ENCODE results near the gene AGR2.
"Not testable (repeated sequence)": the region's sequence is repeated elsewhere in the genome, so short reads cannot be mapped to it uniquely, and the experiment has no call there.

Gene AGR2

GRCh38 chr7:16804674-16805439 is at the start of gene AGR2:
Gene AGR2 (minus strand): TSS chr7:16804999. CDS start chr7:16801796, 3,203 bp downstream.
- no peak for DNase-seq (ENCODE audit: low read depth)

GRCh38 chr7:16853189-16853588 is 48.4 kb upstream of the AGR2 start:
- DNase-seq (ENCODE audit: low read depth) = not testable (repeated sequence)

DNA sequence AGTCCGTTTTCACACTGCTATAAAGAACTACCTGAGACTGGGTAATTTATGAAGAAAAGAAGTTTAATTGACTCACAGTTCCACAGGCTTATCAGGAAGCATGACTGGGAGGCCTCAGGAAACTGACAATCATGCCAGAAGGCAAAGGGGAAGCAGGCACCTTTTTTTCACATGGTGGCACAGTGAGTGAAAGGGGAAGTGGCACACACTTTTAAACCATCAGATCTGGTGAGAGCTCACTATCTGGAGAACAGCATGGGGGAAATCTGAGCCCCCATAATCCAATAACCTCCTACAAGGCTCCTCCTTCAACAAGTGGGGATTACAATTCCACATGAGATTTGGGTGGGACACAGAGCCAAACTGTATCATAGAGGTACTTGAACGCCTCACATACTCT is 47.0 kb upstream of the AGR2 start:
- DNase-seq (ENCODE audit: low read depth) = no peak

- DNase-seq (ENCODE audit: low read depth) = no peak
Measured at GRCh38 chr7:16850614-16851466, 46.0 kb upstream of the AGR2 start.

DNA sequence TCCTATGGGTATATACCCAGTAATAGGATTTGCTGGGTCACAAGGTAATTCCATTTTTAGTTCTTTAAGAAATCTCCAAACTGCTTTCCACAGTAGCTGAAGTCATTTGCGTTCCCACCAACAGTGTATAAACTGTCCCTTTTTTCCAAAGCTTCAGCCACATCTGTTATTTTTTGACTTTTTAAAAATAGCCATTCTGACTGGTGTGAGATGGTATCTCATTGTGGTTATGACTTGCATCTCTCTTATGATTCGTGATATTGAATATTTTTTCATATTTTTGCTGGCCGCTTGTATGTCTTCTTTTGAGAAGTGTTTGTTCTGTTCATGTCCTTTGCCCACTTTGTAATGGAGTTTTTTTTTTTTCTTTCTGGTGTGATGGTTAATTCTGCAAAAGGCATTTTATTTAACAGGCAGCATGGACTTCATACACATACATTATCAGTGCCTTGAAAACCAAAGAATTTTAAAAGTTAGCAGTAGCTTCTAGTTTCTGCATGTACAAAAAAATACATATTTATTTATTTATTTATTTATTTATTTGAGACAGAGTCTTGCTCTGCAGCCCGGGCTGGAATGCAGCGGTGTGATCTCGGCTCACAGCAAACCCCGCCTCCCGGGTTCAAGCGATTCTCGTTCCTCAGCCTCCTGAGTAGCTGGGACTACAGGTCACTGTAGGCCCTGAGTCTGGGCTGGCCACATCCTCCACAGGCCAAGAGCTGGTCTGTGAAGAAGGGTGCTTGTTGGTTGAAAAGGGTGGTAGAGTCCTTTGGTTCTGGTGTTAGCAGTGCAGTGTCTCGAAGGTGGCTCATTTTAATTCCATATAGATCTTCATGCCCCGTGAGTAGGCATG is 44.7 kb upstream of the AGR2 start:
- no peak for DNase-seq (ENCODE audit: low read depth)

- DNase-seq (ENCODE audit: low read depth) = no peak
Measured at GRCh38 chr7:16847381-16847860, 42.6 kb upstream of the AGR2 start.

DNA sequence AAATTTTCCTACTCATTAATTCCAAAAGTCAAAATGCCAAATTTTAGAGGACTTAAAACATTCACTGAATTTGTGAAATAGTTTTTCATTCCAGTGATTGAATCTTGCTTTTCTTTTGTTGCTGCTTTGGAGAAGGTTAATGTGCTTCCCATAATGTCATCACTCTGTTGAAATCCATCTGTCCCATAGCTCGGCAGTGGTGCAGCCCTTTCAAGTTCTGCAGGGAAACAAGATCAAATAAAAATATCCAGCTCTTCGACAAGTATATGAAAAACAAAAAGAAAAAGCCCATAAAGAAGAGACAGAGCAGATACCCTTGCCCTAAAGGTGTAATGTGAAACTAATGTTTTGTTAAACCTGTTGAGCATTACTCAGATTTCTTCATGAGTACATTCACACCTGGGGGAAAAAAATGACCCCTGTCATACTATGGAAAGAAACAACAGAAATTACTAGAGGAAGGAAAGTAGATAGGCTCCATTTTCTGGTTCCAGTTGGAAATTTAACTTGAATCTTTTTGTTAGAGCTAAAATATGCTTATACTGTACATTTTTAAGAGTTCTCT is 41.9 kb upstream of the AGR2 start:
- DNase-seq (ENCODE audit: low read depth) = no peak

GRCh38 chr7:16845746-16846145 is 40.9 kb upstream of the AGR2 start:
- DNase-seq (ENCODE audit: low read depth) = no peak

DNA sequence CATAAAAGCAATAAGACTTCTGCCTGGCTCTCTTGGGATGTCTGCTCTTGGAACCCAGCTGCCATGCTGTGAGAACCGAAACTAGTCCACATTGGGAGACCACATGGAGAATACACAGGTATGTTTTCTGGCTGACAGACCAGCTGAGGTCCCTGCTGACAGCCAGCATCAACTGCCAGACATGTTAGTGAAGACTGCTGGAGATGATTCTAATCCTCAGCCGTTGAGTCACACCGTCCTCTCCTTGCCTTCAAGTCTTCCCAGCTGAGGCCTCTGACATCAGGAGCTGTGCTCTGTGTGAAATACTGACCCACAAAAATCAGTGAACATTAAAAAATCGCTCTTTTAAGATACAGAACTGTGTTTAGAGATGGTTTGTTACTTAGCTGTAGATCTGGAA is 36.9 kb upstream of the AGR2 start:
- no peak for DNase-seq (ENCODE audit: low read depth)

DNA sequence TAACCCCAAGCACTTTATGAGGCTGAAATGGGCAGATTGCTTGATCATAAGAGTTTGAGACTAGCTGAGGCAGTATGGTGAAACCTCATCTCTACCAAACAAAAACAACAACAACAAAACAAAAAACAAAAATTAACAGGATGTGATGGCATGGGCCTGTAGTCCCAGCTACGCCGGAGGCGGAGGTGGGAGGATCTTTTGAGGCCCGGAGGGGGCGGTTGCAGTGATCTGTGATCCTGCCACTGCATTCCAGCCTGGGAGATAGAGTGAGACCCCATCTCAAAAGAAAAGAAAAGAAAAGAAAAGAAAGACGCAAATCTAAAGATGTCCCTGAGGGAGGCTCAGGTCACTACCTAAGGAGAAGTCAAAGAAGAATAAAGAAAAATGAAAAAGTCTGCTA is 35.3 kb upstream of the AGR2 start:
- no peak for DNase-seq (ENCODE audit: low read depth)

GRCh38 chr7:16839646-16840045 is 34.8 kb upstream of the AGR2 start:
- no peak for DNase-seq (ENCODE audit: low read depth)

- no peak for DNase-seq (ENCODE audit: low read depth)
Measured at GRCh38 chr7:16838891-16839290, 34.1 kb upstream of the AGR2 start.

GRCh38 chr7:16838386-16838785 is 33.6 kb upstream of the AGR2 start:
- DNase-seq (ENCODE audit: low read depth) = no peak

GRCh38 chr7:16836481-16836880 is 31.7 kb upstream of the AGR2 start:
- no peak for DNase-seq (ENCODE audit: low read depth)

DNA sequence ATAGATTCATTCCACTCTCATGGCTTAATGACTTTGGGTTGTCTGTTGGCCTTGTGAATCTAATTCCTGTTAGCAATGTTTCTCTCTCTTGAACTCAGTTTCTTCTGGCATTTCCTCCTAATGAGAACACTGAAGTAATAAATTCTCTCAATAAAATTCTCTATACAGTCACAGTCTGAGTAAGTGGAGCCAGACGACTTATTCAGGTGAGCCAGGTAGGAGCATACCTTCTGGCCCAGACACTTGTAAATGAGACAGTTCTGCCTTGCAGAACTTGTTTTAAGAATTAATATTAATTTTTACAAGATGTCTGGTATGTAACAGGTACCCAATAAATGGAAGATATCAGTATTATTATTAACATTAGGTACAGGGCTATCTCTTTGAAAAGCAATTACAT is 28.6 kb upstream of the AGR2 start:
- DNase-seq (ENCODE audit: low read depth) = no peak

DNA sequence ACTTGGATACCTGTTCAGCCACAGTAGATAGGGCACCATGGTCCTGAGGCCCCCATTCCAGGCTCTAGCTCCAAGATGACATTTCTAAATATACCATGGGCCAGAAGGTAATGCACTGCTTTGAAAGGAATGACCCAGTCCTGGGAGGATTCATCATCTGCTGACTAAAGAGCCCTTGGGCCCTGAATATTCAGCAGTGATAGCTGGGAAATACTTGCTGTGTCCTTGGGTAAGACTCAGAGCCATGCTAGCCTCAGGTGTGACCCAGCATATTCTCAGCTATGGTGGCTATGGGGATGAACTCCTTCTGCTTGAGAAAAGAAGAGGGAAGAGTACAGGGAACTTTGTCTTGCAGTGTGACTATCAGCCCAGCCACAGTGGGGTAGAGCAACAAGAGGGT is 21.3 kb upstream of the AGR2 start:
- no peak for DNase-seq (ENCODE audit: low read depth)

DNA sequence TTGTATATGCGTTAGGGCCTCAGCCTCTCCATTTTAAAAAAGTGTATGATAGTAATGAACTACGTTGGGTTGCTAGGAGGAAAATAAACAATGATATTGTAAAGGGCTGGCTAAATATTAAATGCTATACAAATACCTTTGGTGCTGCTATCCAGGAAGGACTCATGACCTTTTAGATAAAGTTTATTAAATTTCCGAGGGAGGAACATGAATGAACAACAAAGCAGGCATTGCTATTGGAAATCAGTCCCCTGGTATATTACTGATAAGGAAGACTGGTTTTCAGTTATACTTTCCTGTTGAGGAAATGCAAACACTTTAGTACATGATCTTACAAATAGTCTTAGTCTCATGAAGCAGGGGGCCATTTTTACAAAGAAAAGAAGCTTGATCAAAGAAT is 17.2 kb upstream of the AGR2 start:
- DNase-seq (ENCODE audit: low read depth) = no peak

DNA sequence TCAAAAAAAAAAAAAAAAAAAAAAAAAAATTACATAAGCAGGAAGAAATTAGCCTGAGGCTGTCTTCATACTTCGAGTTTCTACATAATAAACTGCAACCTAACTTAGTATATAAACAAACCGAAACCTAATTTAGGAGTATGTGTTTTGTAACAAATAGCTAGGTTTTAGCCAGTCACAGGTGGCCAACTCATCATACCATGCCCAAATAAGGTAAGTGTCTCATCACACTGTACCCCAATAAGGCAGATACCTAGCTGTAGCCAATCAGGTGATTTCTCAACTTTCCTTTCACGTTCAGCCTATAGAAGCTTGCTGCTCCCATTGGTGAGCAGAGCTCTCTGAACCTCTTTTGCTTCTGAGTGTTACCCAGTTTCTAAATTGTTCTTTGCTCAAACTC is 13.9 kb upstream of the AGR2 start:
- no peak for DNase-seq (ENCODE audit: low read depth)

GRCh38 chr7:16817536-16817935 is 12.7 kb upstream of the AGR2 start:
- DNase-seq (ENCODE audit: low read depth) = no peak

GRCh38 chr7:16816824-16817223 is 12.0 kb upstream of the AGR2 start:
- DNase-seq (ENCODE audit: low read depth) = no peak

DNA sequence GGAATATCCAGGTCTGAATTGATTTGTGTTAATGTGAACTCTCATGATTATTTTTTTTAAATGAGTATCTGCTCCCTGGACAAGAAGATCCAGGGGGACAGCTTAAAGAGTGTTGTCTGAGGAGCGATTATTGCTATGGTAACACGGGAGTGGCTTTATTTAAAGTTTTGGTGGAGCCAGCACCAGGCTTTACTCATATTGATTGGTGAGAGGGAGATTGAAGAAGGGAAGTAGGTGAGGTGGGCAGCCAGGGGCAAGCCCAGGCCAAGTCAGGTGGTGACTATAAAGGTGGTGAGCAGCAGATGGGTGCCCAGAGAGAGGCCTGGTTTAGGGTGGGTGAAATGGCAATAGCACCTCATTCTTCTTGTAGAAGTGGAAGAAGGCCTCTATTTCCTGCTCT is 10.2 kb upstream of the AGR2 start:
- no peak for DNase-seq (ENCODE audit: low read depth)

- DNase-seq (ENCODE audit: low read depth) = no peak
Measured at GRCh38 chr7:16813232-16813616, 8.4 kb upstream of the AGR2 start.
